GM19324 (cell line): Measurements from ENCODE around the gene OXSR1.
"Not testable (repeated sequence)": the region's sequence is repeated elsewhere in the genome, so short reads cannot be mapped to it uniquely, and the experiment has no call there.

ENCODE experiments used
- ATAC-seq: cut with Tn5 transposase; IDR thresholded peaks from one replicate; pipeline ENCODE4 v1.9.1; 2021; ENCODE audit warnings: mild to moderate bottlenecking, moderate library complexity; ENCODE audit not compliant: unreplicated experiment, low FRiP score

The OXSR1 gene

DNA sequence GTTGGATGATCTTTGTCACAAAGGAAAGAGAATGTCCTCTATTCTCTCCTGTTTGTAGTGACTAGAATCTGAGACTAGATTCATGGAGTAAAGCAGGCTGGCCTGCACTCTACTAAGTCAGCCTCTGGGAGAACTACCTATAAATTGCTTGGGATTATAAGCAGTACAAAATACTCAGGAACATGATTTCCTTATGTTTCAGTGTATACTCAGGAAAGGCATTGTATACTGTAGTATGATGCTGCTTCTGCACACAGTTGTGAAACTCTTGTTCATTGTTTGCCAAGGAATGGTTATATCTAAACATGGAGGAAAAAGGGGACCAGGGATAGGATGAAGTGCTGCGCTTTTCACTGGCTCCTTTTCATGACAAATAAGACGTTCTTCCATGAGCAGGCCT is 49.2 kb downstream of the OXSR1 start:
- ATAC-seq = no peak

DNA sequence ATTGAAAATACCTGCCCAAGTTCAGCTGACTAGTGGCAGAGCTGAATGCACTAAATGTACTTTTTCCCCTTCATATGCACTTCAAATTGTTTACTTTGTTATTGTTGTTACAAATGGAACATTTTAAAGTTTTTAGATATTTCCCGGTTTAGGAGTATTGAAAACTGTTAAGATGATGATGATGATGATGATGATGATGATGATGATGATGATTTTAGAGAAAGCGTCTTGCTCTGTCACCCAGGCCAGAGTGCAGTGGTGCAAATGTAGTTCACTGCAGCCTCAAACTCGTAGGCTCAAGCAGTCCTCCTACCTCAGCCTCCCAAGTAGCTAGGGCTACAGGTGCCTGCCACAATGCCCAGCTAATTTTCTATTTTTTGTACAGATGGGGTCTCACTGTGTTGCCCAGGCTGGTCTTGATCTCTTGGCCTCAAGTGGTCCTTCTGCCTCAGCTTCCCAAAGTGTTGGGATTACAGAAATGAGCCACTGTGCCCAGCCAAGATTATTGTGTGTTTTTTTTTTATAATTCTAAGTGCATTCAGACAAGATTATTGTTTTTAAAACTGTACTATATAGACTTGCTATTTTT is 54.4 kb downstream of the OXSR1 start:
- no peak for ATAC-seq

DNA sequence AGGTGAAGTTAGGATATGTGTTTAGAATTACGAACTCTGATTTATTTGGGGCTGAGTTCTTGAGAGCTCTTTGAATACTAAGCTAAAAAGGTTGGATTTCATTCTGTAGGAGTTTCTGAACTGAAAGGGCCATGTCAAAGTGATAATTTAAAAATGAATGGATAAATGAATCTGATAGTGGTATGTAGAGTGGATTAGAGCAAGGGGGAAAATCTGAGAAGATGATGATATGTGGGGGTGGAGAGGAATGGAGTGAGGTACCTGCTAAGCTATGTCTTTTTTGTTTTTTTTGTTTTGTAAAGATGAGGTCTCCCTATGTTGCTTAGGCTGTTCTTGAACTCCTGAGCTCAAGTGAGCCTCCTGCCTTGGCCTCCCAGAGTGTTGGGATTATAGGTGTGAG is 55.7 kb downstream of the OXSR1 start:
- no peak for ATAC-seq

DNA sequence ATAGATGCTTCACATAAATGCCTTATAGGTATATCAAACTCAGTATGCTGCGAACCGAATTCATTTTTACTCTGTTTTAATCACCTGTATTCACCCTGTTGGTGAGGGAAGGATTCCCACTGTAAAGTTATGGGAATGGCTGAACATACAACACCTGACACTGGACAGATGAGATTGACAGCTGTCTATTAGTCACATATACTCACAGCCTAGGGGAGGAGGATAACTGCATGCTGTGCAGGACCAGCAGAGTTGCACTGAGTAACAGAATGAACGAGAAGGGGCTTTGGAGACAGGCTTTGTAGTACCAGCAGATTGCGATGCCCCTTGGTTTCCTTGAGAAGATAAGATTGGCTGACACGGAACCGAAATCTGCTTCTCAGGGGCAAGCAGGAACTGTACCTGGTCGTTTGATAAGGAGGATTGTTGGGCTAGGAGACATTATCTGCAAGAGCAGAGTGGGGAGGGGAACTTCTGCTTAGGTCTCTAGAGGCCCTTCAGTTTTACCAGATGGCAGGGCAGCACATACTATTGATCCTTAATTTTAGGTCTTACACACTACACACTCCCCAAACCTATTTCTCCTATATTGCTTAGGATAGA is 56.8 kb downstream of the OXSR1 start:
- no peak for ATAC-seq

DNA sequence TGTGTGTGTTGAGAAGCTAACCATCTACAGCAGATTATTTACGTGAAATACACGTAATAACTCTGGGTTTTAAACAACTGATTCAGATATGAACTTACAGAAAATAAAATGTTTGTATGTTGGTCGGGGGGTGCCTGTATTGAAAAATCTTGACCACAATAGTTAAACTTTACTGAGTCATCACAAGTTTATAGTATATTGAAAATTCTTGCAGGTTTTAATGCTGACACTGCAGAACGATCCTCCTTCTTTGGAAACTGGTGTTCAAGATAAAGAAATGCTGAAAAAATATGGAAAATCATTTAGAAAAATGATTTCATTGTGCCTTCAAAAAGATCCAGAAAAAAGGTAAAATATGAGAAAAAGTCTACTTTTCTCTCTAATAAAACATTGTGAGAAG is 59.0 kb downstream of the OXSR1 start:
- no peak for ATAC-seq

DNA sequence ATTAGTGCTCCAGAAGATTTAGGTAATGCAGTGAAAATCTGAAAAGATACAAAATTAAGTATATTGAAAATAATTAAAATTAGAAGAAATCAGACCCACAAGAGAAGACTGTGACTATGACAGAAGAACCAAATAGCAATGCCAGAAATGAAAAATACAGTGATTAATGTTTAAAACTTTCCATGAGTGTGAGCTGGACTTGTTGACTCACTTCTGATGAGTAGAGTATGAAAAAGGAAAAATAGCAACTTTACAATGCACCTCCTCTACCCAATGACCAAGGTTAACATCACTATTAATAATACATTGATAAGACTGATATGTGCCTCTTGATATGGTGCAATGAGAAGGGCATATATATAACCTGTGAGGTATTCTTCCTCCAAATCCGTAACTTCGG is 60.9 kb downstream of the OXSR1 start:
- no peak for ATAC-seq

DNA sequence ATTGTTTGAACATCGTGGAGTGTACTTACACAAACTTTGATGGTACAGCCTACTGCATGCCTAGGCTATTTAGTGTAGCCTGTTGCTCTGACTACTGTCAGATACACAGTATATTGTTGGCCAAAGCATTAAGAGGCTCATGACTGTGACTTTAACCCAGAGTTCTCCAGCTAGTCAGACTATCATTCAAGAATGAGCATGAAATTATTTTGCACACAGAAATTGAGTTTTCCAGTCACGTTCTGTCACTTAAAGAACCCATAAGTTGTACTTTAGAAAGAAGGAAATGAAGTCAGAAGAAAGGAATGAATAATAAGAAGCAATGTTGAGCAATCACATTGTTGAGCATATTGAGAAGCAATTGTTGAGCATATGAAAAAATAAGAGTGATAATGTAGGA is 62.7 kb downstream of the OXSR1 start:
- no peak for ATAC-seq

DNA sequence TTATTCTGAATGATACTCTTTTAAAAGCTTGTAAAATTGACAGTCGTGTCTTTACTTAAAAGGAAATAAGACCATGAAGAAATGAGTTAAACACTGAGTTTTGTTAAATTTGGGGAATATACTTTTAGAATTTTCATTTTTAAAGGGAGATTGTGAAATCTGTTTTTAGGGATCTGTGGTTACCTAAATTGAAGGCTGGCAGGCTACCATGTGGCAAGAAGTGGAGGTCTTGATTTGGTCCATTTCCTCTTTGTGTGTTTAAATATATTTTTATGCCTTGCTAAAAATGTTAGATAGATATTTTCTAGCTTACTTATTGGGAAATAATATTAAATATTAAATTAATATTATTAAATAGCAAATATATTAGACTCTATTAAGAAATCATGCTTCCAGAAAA is 63.7 kb downstream of the OXSR1 start:
- no peak for ATAC-seq

DNA sequence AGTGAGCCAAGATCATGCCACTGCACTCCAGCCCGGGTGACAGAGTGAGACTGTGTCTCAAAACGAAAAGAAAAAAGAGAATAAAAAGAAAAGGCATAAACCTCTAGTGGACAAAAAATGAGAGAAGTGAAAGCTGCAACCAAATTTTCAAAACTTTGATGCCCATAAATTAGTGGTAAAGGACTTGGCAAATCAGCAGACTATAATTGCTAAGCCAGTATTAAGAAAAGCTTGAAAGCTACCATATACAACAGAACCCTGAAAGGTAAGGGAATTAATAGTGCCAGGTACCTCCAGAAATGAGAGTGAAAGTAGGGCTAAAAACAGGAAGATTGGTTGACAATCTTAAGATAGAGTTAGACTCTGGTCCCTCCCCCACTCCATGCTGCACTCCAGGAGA is 67.4 kb downstream of the OXSR1 start:
- ATAC-seq = no peak

DNA sequence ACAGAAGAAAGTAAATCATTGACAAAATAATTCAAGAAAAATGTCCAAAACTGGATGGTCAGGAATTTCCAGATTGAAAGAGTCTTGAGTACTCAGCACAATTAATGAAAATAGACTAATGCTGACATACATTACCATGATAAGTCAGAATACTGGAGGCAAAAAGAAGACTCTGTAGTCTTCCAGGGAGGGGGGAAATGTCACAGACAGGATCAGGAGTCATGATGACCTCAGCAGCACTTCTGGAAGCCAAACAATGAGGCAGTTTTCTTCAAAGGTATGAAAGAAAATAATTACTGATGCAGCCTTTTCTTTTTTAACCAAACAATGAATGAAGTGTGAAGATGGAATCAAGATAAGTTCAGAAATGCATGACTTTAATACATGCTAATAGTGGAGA is 70.1 kb downstream of the OXSR1 start:
- no peak for ATAC-seq

DNA sequence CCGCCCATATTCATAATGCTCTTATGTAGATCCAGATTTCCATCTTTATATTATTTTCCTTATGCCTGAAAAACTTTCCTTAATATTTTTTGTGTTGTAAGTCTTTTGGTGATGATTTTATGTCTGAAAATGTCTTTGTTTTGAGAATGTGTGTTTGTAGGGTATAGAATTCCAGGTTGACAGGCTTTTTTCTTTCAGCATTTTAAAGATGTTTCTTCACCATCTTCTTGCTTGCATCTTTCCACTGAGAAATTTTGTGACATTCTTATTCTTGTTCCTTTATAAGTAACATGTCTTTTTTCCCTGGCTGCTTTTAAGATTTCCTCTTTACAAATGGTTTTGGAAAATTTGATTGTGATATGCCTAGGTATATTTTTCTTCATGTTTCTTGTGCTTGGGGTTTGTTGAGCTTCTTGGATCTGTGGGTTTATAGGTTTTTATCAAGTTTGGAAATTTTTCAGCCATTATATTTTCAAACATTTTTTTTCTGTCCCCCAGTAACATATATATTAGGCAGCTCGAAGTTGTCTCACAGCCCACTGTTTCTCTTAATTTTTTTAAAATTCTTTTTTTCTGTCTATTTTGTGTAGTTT is 73.2 kb downstream of the OXSR1 start:
- no peak for ATAC-seq

DNA sequence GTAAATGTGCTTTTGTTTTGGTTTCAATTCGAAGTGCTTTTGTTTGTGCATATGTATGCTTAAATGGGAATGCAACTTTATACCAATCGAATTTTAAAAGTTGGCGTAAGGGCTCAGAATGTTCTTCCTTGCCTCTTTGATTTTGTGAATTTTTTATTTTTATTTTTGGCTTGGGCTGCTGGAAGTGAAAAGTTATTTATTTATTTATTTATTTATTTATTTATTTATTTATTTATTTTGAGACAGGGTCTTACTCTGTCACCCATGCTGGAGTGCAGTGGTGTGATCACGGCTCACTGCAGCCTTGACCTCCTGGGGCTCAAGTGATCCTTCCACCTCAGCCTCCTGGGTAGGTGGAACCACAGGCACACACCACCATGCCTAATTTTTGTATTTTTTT is 77.5 kb downstream of the OXSR1 start:
- ATAC-seq = not testable (repeated sequence)

DNA sequence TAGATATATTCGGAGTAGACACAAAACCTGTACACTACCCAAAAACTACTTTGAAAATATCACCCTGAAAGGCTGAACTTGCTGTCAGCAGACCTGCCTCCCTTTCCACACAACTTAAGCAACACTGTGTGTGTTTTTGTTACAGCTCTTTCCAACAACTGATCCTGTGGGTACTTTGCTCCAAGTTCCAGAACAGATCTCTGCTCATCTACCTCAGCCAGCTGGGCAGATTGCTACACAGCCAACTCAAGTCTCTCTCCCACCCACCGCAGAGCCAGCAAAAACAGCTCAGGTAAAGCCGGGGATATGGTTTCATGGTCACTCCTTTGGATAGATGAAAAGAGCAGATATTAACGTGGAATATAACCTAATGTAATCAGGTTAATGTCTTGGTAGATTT is 80.6 kb downstream of the OXSR1 start:
- ATAC-seq = no peak

DNA sequence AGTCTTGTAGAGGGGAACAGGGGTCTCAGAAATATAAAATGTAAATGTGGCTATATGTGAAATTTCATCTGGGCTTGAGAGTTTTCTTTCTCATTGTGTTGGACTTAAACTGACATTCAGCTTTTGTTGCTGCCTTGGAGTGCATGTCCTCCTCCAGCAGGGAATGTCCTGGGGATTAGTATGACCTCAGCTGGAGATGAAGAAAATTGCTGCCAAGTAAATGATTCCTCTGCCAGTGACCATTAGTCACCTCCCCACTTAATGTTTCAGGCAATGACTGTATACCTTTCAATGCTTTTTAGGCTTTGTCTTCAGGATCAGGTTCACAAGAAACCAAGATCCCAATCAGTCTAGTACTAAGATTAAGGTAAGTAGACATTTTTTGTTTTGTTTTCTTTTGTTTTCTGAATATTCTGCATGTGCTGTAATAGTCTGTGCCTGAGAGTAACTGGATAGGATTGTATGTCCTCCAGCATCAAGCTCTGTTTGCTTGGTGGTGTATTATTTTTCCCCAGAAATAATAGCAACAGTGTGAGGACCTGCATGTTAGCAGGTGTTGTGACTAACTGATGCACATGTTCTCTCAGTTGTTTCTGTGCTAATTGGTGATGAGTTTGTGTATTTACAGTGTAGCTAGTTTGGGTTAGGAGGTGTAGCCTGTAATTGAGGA is 82.2 kb downstream of the OXSR1 start:
- no peak for ATAC-seq

DNA sequence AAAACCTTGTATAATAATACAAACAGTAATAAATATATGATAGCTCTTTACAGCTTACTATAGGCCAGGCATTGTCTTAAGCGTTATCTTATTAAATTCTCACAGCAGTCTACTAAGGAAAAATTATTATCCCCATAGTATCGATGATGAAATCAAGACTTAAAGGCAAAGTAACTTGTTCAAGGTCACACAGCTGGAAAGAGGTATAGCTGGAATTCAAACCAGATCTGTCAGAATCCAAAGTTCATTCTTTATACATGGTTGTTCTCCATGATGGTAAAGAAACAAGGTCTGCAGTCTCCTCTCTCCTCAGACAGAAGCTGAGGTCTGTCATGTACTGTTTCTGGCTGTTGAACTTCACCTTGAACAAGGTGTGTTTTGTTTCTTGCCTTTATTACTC is 84.9 kb downstream of the OXSR1 start:
- ATAC-seq = no peak

DNA sequence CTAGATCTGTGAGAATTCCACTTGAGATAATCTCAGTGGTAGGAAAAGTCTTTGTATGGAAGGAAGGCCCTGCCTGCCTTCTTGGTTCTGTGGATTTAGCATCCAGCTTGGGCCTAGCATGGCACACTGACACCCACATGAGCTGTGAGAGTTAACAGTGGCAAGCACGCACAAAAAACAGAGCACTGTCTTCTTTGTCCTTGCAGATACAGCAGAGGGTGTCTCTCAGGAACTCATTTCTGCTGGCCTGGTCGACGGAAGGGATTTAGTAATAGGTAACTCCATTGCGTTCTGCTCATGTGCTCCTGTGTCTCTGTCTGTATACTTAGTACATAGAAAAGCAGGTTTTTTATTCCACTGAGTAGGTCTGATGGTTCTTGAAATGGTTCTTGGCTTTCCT is 85.9 kb downstream of the OXSR1 start:
- no peak for ATAC-seq

DNA sequence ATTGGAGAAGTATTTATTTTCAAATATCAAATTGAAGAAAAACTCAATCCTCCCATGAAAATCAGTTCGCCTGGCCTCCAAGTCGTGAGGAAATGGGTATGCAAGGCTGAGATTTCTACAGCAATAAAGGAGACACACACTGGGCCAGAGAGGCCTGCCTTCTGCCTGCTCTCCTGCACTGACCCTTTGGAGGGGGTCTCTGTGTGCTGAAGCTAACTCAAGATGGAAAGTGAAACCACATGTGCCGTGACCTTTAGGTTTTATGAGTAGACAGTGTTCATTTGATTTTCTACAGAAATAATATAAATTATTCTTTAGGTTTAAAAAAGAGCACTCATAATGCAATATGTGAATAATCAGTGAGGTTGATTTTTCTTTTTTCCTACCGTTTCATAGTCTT is 88.4 kb downstream of the OXSR1 start:
- no peak for ATAC-seq

DNA sequence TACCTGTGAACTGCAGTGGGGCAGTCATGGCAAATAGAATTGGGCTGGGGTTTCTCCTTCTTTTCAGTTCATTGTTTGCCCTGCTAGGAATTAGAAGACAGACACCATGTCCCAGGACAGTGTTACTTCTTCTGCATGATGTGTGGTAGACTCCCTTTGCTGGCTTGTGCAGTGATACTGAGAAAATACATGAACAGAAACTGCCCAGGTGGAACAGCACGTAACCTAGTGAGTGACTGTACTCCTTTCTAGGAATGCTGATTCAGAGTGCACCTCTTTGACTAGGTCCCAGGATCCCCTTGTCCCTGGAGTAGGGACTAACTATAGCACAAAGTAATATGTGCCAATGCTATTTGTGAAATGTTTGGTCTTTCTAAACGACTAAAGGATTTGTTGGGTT is 89.5 kb downstream of the OXSR1 start:
- ATAC-seq = no peak

DNA sequence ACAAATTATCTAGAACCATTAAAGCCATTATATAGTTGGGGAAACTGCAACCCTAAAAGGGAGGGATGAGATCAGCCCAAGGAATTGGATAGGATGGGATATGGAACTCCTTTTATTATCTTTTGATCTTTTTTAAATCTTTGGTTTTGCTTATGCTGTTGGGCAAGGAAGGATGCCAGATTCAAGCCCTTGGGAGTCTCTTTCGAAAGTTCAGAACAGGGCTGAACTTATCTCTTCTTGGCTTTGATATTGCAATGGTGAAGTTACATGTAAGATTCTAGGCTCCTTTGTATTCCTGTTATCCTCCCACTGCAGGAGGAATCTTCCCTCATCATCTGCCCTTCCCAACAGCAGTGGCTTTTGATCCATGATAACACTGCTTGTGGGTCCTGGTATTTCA is 90.3 kb downstream of the OXSR1 start:
- ATAC-seq = no peak

DNA sequence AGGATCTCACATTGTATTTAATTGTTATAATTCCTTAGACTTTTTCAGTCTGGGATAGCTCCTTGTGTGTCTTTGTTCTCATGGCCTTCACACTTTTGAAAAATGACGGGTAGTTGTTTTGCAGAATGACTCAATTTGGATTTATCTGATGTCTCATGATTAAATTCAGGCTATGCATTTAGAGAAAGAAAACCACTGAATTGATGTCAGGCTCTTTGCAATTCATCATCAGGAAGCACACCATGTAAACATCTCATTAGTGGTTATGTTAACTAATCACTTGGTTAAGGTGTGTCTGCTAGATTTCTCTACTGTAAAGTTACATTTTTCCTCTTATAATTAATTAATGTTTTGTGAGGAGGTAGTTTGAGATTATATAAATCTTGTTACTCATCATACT is 92.2 kb downstream of the OXSR1 start:
- no peak for ATAC-seq

DNA sequence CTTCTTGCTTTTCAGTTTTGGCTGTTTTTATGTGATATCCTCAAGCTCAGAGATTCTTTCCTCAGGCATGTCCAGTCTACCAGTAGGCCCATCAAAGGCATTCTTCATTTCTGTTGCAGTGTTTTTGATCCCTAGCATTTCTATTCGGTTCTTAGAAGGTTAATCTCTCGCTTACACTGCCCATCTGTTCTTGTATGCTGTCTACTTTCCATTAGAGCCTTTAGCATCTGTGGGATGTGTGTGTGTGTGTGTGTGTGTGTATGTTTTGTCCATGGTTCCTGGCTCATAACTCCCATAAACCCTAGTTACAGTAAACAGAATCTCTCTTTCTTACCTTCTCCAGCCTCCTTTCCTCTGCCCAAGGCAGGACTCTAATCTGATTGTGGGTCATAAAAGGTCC is 95.1 kb downstream of the OXSR1 start:
- no peak for ATAC-seq

DNA sequence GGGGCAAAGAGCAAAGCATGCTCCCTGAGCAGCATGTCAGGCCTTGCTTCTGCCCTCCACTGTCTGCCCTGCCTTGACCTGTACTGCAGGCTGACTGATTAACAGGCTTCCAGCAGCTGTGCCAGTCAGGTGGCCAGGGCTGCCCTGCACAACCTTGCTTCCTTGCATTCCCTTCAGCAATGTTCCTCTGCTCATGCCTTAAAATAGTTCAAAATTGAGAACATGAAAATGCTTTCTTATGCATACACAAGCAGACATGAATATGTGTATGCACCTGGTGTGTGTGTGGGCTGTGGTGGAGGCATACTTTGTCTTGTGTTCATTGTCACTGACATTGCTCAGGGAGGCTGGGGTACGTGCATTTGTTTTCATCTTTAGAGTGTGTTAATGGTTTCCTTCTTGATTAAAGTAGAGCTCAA is 99.0 kb downstream of the OXSR1 start:
- ATAC-seq = no peak
